CD4-positive, CD25-positive, alpha-beta regulatory T cell (primary cell): Measurements from ENCODE around the gene PGAP3. TPM values are rescaled to one million over a fixed set of nuclear protein-coding genes. Genes with fewer than 3 reads are reported as not detected.

Source experiments
- ATAC-seq, 2 donors: fragments of 150-1000 bp; cut with Tn5 transposase; one replicate each; pipeline ENCODE4 v1.10.0; 2021; ENCODE audit warnings: low read depth in 2 of 2, moderate number of reproducible peaks in 2 of 2, moderate library complexity in 1 of 2
- DNase-seq, 3 donors: peaks; one replicate each; pipeline versions ENCODE4 v3.0.0 to v3.0.0-alpha.2; 2012 to 2022; ENCODE audit warnings: mixed read lengths in 1 of 3
- H3K27ac ChIP-seq: one replicate; pipeline ENCODE4 v1.7.0; 2013; ENCODE audit warnings: mild to moderate bottlenecking, low read length; ENCODE audit not compliant: insufficient read depth, poor library complexity, severe bottlenecking
- H3K27me3 ChIP-seq: one replicate; pipeline ENCODE4 v1.7.0; 2013; ENCODE audit warnings: low read length; ENCODE audit not compliant: control insufficient read depth, insufficient read depth
- H3K36me3 ChIP-seq: one replicate; pipeline ENCODE4 v1.7.0; 2013; ENCODE audit warnings: mild to moderate bottlenecking, low read length, moderate library complexity; ENCODE audit not compliant: control insufficient read depth, insufficient read depth
- H3K4me1 ChIP-seq: 2 replicates; pipeline ENCODE4 v1.7.0; 2013; ENCODE audit warnings: mild to moderate bottlenecking, low read length; ENCODE audit not compliant: insufficient read depth, control insufficient read depth, poor library complexity, severe bottlenecking
- H3K4me3 ChIP-seq: one replicate; pipeline ENCODE4 v1.7.0; 2013; ENCODE audit warnings: low read depth, mild to moderate bottlenecking, low read length, moderate library complexity
- H3K9me3 ChIP-seq, 2 experiments: 1 replicate in 1 of 2; 2 replicates in 1 of 2; pipeline ENCODE4 v1.7.0; 2013; ENCODE audit warnings: low read length in 2 of 2, mild to moderate bottlenecking in 1 of 2, moderate library complexity in 1 of 2; ENCODE audit not compliant: control insufficient read depth in 2 of 2
- H3K27ac Mint-ChIP-seq, 3 donors: one replicate each; pipeline ENCODE4 v1.8.0; 2020 to 2022; ENCODE audit warnings: mild to moderate bottlenecking in 3 of 3, mixed read lengths in 3 of 3, moderate library complexity in 2 of 3
- H3K27me3 Mint-ChIP-seq: one replicate; pipeline ENCODE4 v1.8.0; 2022; ENCODE audit warnings: mild to moderate bottlenecking, mixed read lengths
- H3K36me3 Mint-ChIP-seq: one replicate; pipeline ENCODE4 v1.8.0; 2020; ENCODE audit warnings: mixed read lengths
- H3K4me1 Mint-ChIP-seq, 4 donors: one replicate each; pipeline ENCODE4 v1.8.0; 2020 to 2022; ENCODE audit warnings: mixed read lengths in 4 of 4, mild to moderate bottlenecking in 1 of 4
- H3K4me3 Mint-ChIP-seq, 4 donors: one replicate each; pipeline ENCODE4 v1.8.0; 2020 to 2022; ENCODE audit warnings: mild to moderate bottlenecking in 4 of 4, mixed read lengths in 4 of 4, moderate library complexity in 3 of 4
- H3K9me3 Mint-ChIP-seq, 7 donors: one replicate each; pipeline ENCODE4 v1.8.0; 2020 to 2022; ENCODE audit warnings: mixed read lengths in 7 of 7, mild to moderate bottlenecking in 3 of 7, moderate library complexity in 2 of 7
- polyA plus RNA-seq, 4 donors: library from polyadenylated mRNA; unstranded; fragments of 300-500 nt; fragmentation: Illumina TruSeq; gene quantifications; one replicate each; pipeline ENCODE4 v1.2.3, GENCODE V29; 2021
- total RNA-seq: library from RNA; stranded (reverse); gene quantifications from one replicate; pipeline ENCODE4 v1.2.3, GENCODE V29; 2022

Gene PGAP3
- total and polyA plus RNA-seq, 5 donors from 2014 or later, result 15.2 to 28.0 (median 19.7) TPM

GRCh38 chr17:39719563-39720355, 31.9 kb upstream of the PGAP3 start:
- DNase-seq (no peak), ATAC-seq (no peak)
- no peak overlapping the region for H3K4me3 Mint-ChIP-seq
- Histone ChIP-seq H3K4me1 (no peaks in the 10 kb centered on the region), H3K9me3 (no peaks in the 10 kb centered on the region), H3K27me3 (no peaks in the 10 kb centered on the region), H3K36me3 (no peaks in the 10 kb centered on the region), H3K4me3 (no peak overlapping the region), H3K27ac (no peak overlapping the region)
- peaks cover 1% of the 10 kb centered on the region for H3K27me3 Mint-ChIP-seq
- H3K36me3 Mint-ChIP-seq, result no peaks in the 10 kb centered on the region
- no peak overlapping the region for H3K27ac Mint-ChIP-seq
- no peaks in the 10 kb centered on the region for H3K9me3 Mint-ChIP-seq
- peaks cover 0 to 4% (median 0%) of the 10 kb centered on the region in 4 donors for H3K4me1 Mint-ChIP-seq

GRCh38 chr17:39717660-39718059, 29.8 kb upstream of the PGAP3 start:
- no peaks in the 10 kb centered on the region for H3K9me3 ChIP-seq
- Mint-ChIP-seq H3K27me3 (peaks cover 9% of the 10 kb centered on the region), H3K27ac (no peak overlapping the region), H3K9me3 (no peaks in the 10 kb centered on the region), H3K36me3 (no peaks in the 10 kb centered on the region), H3K4me1 (no peaks in the 10 kb centered on the region), H3K4me3 (no peak overlapping the region)
- no peaks in the 10 kb centered on the region for H3K36me3 ChIP-seq
- H3K4me1 ChIP-seq, result no peaks in the 10 kb centered on the region
- ATAC-seq (no peak), DNase-seq (no peak)
- H3K27me3 ChIP-seq, result no peaks in the 10 kb centered on the region
- no peak overlapping the region for H3K4me3 ChIP-seq
- H3K27ac ChIP-seq, result no peak overlapping the region

- no peak for DNase-seq
- no peaks in the 10 kb centered on the region for H3K36me3 ChIP-seq
- Mint-ChIP-seq H3K27ac (no peak overlapping the region), H3K36me3 (no peaks in the 10 kb centered on the region), H3K4me1 (no peaks in the 10 kb centered on the region), H3K27me3 (peaks cover 9% of the 10 kb centered on the region), H3K4me3 (no peak overlapping the region), H3K9me3 (no peaks in the 10 kb centered on the region)
- no peak overlapping the region for H3K4me3 ChIP-seq
- H3K27me3 ChIP-seq, result no peaks in the 10 kb centered on the region
- no peaks in the 10 kb centered on the region for H3K4me1 ChIP-seq
- no peak overlapping the region for H3K27ac ChIP-seq
- ATAC-seq, result no peak
- no peaks in the 10 kb centered on the region for H3K9me3 ChIP-seq
These were observed 29.2 kb upstream of the PGAP3 start for GRCh38 chr17:39716879-39717536.

GRCh38 chr17:39716073-39716818, 28.4 kb upstream of the PGAP3 start:
- H3K4me1 ChIP-seq, result no peaks in the 10 kb centered on the region
- H3K36me3 ChIP-seq, result no peaks in the 10 kb centered on the region
- no peaks in the 10 kb centered on the region for H3K27me3 ChIP-seq
- no peak overlapping the region for H3K27ac ChIP-seq
- Mint-ChIP-seq H3K4me3 (no peak overlapping the region), H3K27ac (no peak overlapping the region), H3K36me3 (no peaks in the 10 kb centered on the region), H3K4me1 (no peaks in the 10 kb centered on the region), H3K27me3 (peaks cover 9% of the 10 kb centered on the region), H3K9me3 (no peaks in the 10 kb centered on the region)
- H3K4me3 ChIP-seq, result no peak overlapping the region
- H3K9me3 ChIP-seq, result no peaks in the 10 kb centered on the region
- DNase-seq, result no peak
- ATAC-seq, result no peak

- no peak overlapping the region for H3K4me3 Mint-ChIP-seq
- ATAC-seq (no peak), DNase-seq (no peak)
- H3K4me3 ChIP-seq, result no peak overlapping the region
- no peak overlapping the region for H3K27ac Mint-ChIP-seq
- no peak overlapping the region for H3K27ac ChIP-seq
- no peaks in the 10 kb centered on the region for H3K4me1 Mint-ChIP-seq
- H3K36me3 ChIP-seq, result no peaks in the 10 kb centered on the region
- no peaks in the 10 kb centered on the region for H3K9me3 Mint-ChIP-seq
- no peaks in the 10 kb centered on the region for H3K36me3 Mint-ChIP-seq
- no peaks in the 10 kb centered on the region for H3K4me1 ChIP-seq
- peaks cover 9% of the 10 kb centered on the region for H3K27me3 Mint-ChIP-seq
- no peaks in the 10 kb centered on the region for H3K9me3 ChIP-seq
- H3K27me3 ChIP-seq, result no peaks in the 10 kb centered on the region
These were observed 27.7 kb upstream of the PGAP3 start for GRCh38 chr17:39715375-39716072.

- Mint-ChIP-seq H3K4me1 (peaks cover 0 to 5% (median 2%) of the 10 kb centered on the region in 4 donors), H3K27me3 (peaks cover 9% of the 10 kb centered on the region), H3K36me3 (no peaks in the 10 kb centered on the region), H3K9me3 (no peaks in the 10 kb centered on the region), H3K27ac (no peak overlapping the region), H3K4me3 (no peak overlapping the region)
- H3K27ac ChIP-seq, result no peak overlapping the region
- ATAC-seq, result no peak
- H3K36me3 ChIP-seq, result no peaks in the 10 kb centered on the region
- H3K27me3 ChIP-seq, result no peaks in the 10 kb centered on the region
- no peaks in the 10 kb centered on the region for H3K4me1 ChIP-seq
- DNase-seq, result no peak
- H3K9me3 ChIP-seq, result no peaks in the 10 kb centered on the region
- H3K4me3 ChIP-seq, result no peak overlapping the region
These were observed 26.4 kb upstream of the PGAP3 start for GRCh38 chr17:39714234-39714633.

GRCh38 chr17:39711851-39712250, 24.0 kb upstream of the PGAP3 start:
- H3K27ac ChIP-seq, result no peak overlapping the region
- Mint-ChIP-seq H3K36me3 (no peaks in the 10 kb centered on the region), H3K27me3 (peaks cover 9% of the 10 kb centered on the region), H3K4me3 (no peak overlapping the region), H3K4me1 (peaks cover 5 to 26% (median 7%) of the 10 kb centered on the region in 4 donors), H3K27ac (peak overlapping the region in 1 of 3 donors; percentile 41), H3K9me3 (no peaks in the 10 kb centered on the region)
- ATAC-seq (no peak), DNase-seq (no peak)
- H3K36me3 ChIP-seq, result no peaks in the 10 kb centered on the region
- H3K4me1 ChIP-seq, result peaks cover 9% of the 10 kb centered on the region
- no peak overlapping the region for H3K4me3 ChIP-seq
- H3K27me3 ChIP-seq, result no peaks in the 10 kb centered on the region
- H3K9me3 ChIP-seq, result no peaks in the 10 kb centered on the region
